ENCODE measurements around the gene IMMP2L.

GRCh38 chr7:110929480-110930249 lies 632.6 kb downstream of the IMMP2L start:
- TF ChIP-seq EP300 (IDR thresholded peaks at IDR 0.05) = no peak
- no peak for TF ChIP-seq USF2 (IDR thresholded peaks at IDR 0.05)
- TF ChIP-seq REST (IDR thresholded peaks at IDR 0.05) = no peak
- TF ChIP-seq CBX2 (IDR thresholded peaks at IDR 0.05; ENCODE audit: borderline replicate concordance, low read depth) = no peak
- TF ChIP-seq CTCF (IDR thresholded peaks at IDR 0.05) = no peak
- TF ChIP-seq POLR2AphosphoS2 (conservative IDR thresholded peaks at IDR 0.05; ENCODE audit: low read length) = no peak
- TF ChIP-seq ATOH8 (CRISPR knock-in tag; IDR thresholded peaks at IDR 0.05; ENCODE audit: low read depth) = no peak

Measured in A549 (cell line).